ENCODE measurements around the gene KIAA1958. TPM values are rescaled to one million over a fixed set of nuclear protein-coding genes. Genes with fewer than 3 reads are reported as not detected.

Gene KIAA1958
- total RNA-seq, 1 experiment from 2014 or later: 14.2 TPM

GRCh38 chr9:112604790-112605189, 118.2 kb downstream of the KIAA1958 start:
- no peaks in the 10 kb centered on the region for H3K27me3 ChIP-seq (ENCODE audit: control insufficient read depth, insufficient read depth, low read length)
- no peak overlapping the region for H3K4me3 ChIP-seq (ENCODE audit: insufficient read depth, low read depth, low read length)
- no peaks in the 10 kb centered on the region for H3K36me3 ChIP-seq (replicated peaks; ENCODE audit: control insufficient read depth, insufficient read depth, low read length)
- DNase-seq: no peak

GRCh38 chr9:112605518-112605917, 118.9 kb downstream of the KIAA1958 start:
- Histone ChIP-seq H3K36me3 (replicated peaks; ENCODE audit: control insufficient read depth, insufficient read depth, low read length) (no peaks in the 10 kb centered on the region), H3K27me3 (ENCODE audit: control insufficient read depth, insufficient read depth, low read length) (no peaks in the 10 kb centered on the region), H3K4me3 (ENCODE audit: insufficient read depth, low read depth, low read length) (no peak overlapping the region)
- no peak for DNase-seq

- DNase-seq: no peak
- no peaks in the 10 kb centered on the region for H3K27me3 ChIP-seq (ENCODE audit: control insufficient read depth, insufficient read depth, low read length)
- H3K4me3 ChIP-seq (ENCODE audit: insufficient read depth, low read depth, low read length): no peak overlapping the region
- H3K36me3 ChIP-seq (replicated peaks; ENCODE audit: control insufficient read depth, insufficient read depth, low read length): no peaks in the 10 kb centered on the region
Measured at GRCh38 chr9:112605963-112606699, 119.5 kb downstream of the KIAA1958 start.

- no peak for DNase-seq
- H3K4me3 ChIP-seq (ENCODE audit: insufficient read depth, low read depth, low read length): no peak overlapping the region
- no peaks in the 10 kb centered on the region for H3K36me3 ChIP-seq (replicated peaks; ENCODE audit: control insufficient read depth, insufficient read depth, low read length)
- H3K27me3 ChIP-seq (ENCODE audit: control insufficient read depth, insufficient read depth, low read length): no peaks in the 10 kb centered on the region
Measured at GRCh38 chr9:112608851-112609250, 122.2 kb downstream of the KIAA1958 start.

- Histone ChIP-seq H3K4me3 (ENCODE audit: insufficient read depth, low read depth, low read length) (no peak overlapping the region), H3K27me3 (ENCODE audit: control insufficient read depth, insufficient read depth, low read length) (no peaks in the 10 kb centered on the region)
Measured at GRCh38 chr9:112615584-112616266, 129.1 kb downstream of the KIAA1958 start.

GRCh38 chr9:112617371-112617770, 130.7 kb downstream of the KIAA1958 start:
- DNase-seq: no peak
- Histone ChIP-seq H3K36me3 (replicated peaks; ENCODE audit: control insufficient read depth, insufficient read depth, low read length) (no peaks in the 10 kb centered on the region), H3K27me3 (ENCODE audit: control insufficient read depth, insufficient read depth, low read length) (no peaks in the 10 kb centered on the region), H3K4me3 (ENCODE audit: insufficient read depth, low read depth, low read length) (no peak overlapping the region)

More at GRCh38 chr9:112615584-112616266, 129.1 kb downstream of the KIAA1958 start:
- H3K36me3 ChIP-seq (replicated peaks; ENCODE audit: control insufficient read depth, insufficient read depth, low read length): no peaks in the 10 kb centered on the region
- no peak for DNase-seq

- no peaks in the 10 kb centered on the region for H3K36me3 ChIP-seq (replicated peaks; ENCODE audit: control insufficient read depth, insufficient read depth, low read length)
- no peak overlapping the region for H3K4me3 ChIP-seq (ENCODE audit: insufficient read depth, low read depth, low read length)
- DNase-seq: no peak
- H3K27me3 ChIP-seq (ENCODE audit: control insufficient read depth, insufficient read depth, low read length): no peaks in the 10 kb centered on the region
Measured at GRCh38 chr9:112618385-112619009, 131.9 kb downstream of the KIAA1958 start.

- Histone ChIP-seq H3K27me3 (ENCODE audit: control insufficient read depth, insufficient read depth, low read length) (no peaks in the 10 kb centered on the region), H3K36me3 (replicated peaks; ENCODE audit: control insufficient read depth, insufficient read depth, low read length) (no peaks in the 10 kb centered on the region), H3K4me3 (ENCODE audit: insufficient read depth, low read depth, low read length) (no peak overlapping the region)
- no peak for DNase-seq
Measured at GRCh38 chr9:112620388-112620787, 133.8 kb downstream of the KIAA1958 start.

GRCh38 chr9:112621018-112621655, 134.5 kb downstream of the KIAA1958 start:
- no peaks in the 10 kb centered on the region for H3K36me3 ChIP-seq (replicated peaks; ENCODE audit: control insufficient read depth, insufficient read depth, low read length)
- no peak for DNase-seq
- H3K4me3 ChIP-seq (ENCODE audit: insufficient read depth, low read depth, low read length): no peak overlapping the region
- H3K27me3 ChIP-seq (ENCODE audit: control insufficient read depth, insufficient read depth, low read length): no peaks in the 10 kb centered on the region

- H3K4me3 ChIP-seq (ENCODE audit: insufficient read depth, low read depth, low read length): no peak overlapping the region
- no peak for DNase-seq
- H3K27me3 ChIP-seq (ENCODE audit: control insufficient read depth, insufficient read depth, low read length): no peaks in the 10 kb centered on the region
- H3K36me3 ChIP-seq (replicated peaks; ENCODE audit: control insufficient read depth, insufficient read depth, low read length): no peaks in the 10 kb centered on the region
Measured at GRCh38 chr9:112623198-112623597, 136.6 kb downstream of the KIAA1958 start.

GRCh38 chr9:112624711-112625707, 138.4 kb downstream of the KIAA1958 start:
- no peak overlapping the region for H3K4me3 ChIP-seq (ENCODE audit: insufficient read depth, low read depth, low read length)
- H3K36me3 ChIP-seq (replicated peaks; ENCODE audit: control insufficient read depth, insufficient read depth, low read length): no peaks in the 10 kb centered on the region
- H3K27me3 ChIP-seq (ENCODE audit: control insufficient read depth, insufficient read depth, low read length): no peaks in the 10 kb centered on the region
- no peak for DNase-seq

GRCh38 chr9:112629671-112630485, 143.3 kb downstream of the KIAA1958 start:
- Histone ChIP-seq H3K4me3 (ENCODE audit: insufficient read depth, low read depth, low read length) (no peak overlapping the region), H3K36me3 (replicated peaks; ENCODE audit: control insufficient read depth, insufficient read depth, low read length) (no peaks in the 10 kb centered on the region)
- DNase-seq: no peak

More at GRCh38 chr9:112629671-112630485, 143.3 kb downstream of the KIAA1958 start:
- H3K27me3 ChIP-seq (ENCODE audit: control insufficient read depth, insufficient read depth, low read length): no peaks in the 10 kb centered on the region

All from H7 (cell line).